HepG2 (cell line): Measurements from ENCODE around the gene CTBP1. TPM values are rescaled to one million over a fixed set of nuclear protein-coding genes. Genes with fewer than 3 reads are reported as not detected.

ENCODE experiments used
- ELF1 ChIP-seq: sonication (generic); formaldehyde crosslinking; IDR thresholded peaks from 2 replicates; pipeline ENCODE4 v1.4.0; 2020; ENCODE audit warnings: missing genetic modification reagents
- FOSL2 ChIP-seq: sonication (generic); formaldehyde crosslinking; IDR thresholded peaks from 2 replicates; pipeline ENCODE4 v1.4.0; 2020; ENCODE audit warnings: missing genetic modification reagents
- HHEX ChIP-seq: IDR thresholded peaks from 2 replicates; pipeline ENCODE4 v1.6.1; 2016; ENCODE audit warnings: control low read depth
- KAT8 ChIP-seq: IDR thresholded peaks from 2 replicates; pipeline ENCODE4 v1.6.1; 2016; ENCODE audit warnings: missing genetic modification reagents, missing compliant biosample characterization
- POLR2AphosphoS5 ChIP-seq: IDR thresholded peaks from 2 replicates; pipeline ENCODE4 v1.6.1; 2012; ENCODE audit warnings: low read depth, low read length
- PTBP1 ChIP-seq: fragments of 200-400 bp; formaldehyde crosslinking; IDR thresholded peaks from 2 replicates; pipeline ENCODE4 v1.6.1; 2018; ENCODE audit warnings: low read length, low read depth; ENCODE audit not compliant: poor library complexity, severe bottlenecking
- SRF ChIP-seq: IDR thresholded peaks from 2 replicates; pipeline ENCODE4 v1.6.1; 2011; ENCODE audit warnings: mild to moderate bottlenecking, low read depth, low read length, moderate library complexity
- SRSF9 ChIP-seq: fragments of 200-400 bp; formaldehyde crosslinking; IDR thresholded peaks from 2 replicates; pipeline ENCODE4 v1.6.1; 2018; ENCODE audit warnings: borderline replicate concordance, mild to moderate bottlenecking, low read depth, low read length; ENCODE audit not compliant: insufficient read depth, poor library complexity, severe bottlenecking
- XBP1 ChIP-seq: sonication (generic); formaldehyde crosslinking; IDR thresholded peaks from 2 replicates; pipeline ENCODE4 v1.5.0; 2020; ENCODE audit warnings: missing genetic modification reagents
- ZHX2 ChIP-seq, 2 experiments: sonication (generic) in 1 of 2; formaldehyde crosslinking in 1 of 2; IDR thresholded peaks; 2 replicates each; pipeline versions ENCODE4 v1.6.1 to v1.9.0; 2014 to 2022; ENCODE audit warnings: antibody characterized with exemption in 1 of 2, borderline replicate concordance in 1 of 2, inconsistent platforms in 1 of 2, low read depth in 1 of 2, missing genetic modification reagents in 1 of 2
- ZNF383 ChIP-seq: sonication (generic); formaldehyde crosslinking; IDR thresholded peaks from 2 replicates; pipeline ENCODE4 v1.4.0; 2020; ENCODE audit warnings: missing genetic modification reagents, mild to moderate bottlenecking, borderline replicate concordance
- ZNF530 ChIP-seq: sonication (generic); formaldehyde crosslinking; IDR thresholded peaks from 2 replicates; pipeline ENCODE4 v1.5.0; 2020; ENCODE audit warnings: low read depth, mild to moderate bottlenecking, missing genetic modification reagents
- ZSCAN29 ChIP-seq: sonication (generic); formaldehyde crosslinking; conservative IDR thresholded peaks from 2 replicates; pipeline ENCODE4 v1.4.0; 2020; ENCODE audit warnings: mild to moderate bottlenecking, missing genetic modification reagents
- polyA plus RNA-seq, 8 experiments: library from polyadenylated mRNA; depleted of rRNA in 3 of 8; stranded (reverse) in 7 of 8; unstranded in 1 of 8; fragments of >200 nt; fragmentation: Illumina TruSeq in 4 of 8; extraction: Trizol in 4 of 8; gene quantifications; 2 replicates each; pipeline versions ENCODE4 v1.2.1 to v1.2.3, GENCODE V29; 2011 to 2016; ENCODE audit warnings: low read depth in 4 of 8, missing spikeins in 1 of 8, mixed read lengths in 1 of 8; ENCODE audit not compliant: insufficient read depth in 1 of 8
- total RNA-seq, 5 experiments: library from RNA; depleted of rRNA; stranded (reverse); fragments of >200 nt; fragmentation: Illumina TruSeq; extraction: Trizol; gene quantifications; 2 replicates each; pipeline ENCODE4 v1.2.3, GENCODE V29; 2016; ENCODE audit warnings: low read depth in 1 of 5
- TF ChIP-seq, protein P1 (sequence below): sonication (generic); formaldehyde crosslinking; IDR thresholded peaks from 2 replicates; pipeline ENCODE4 v1.4.0; 2020; ENCODE audit warnings: missing genetic modification reagents

Gene CTBP1
- total and polyA plus RNA-seq, 2 of the 13 experiments (the other 11 are each of a cell fraction or from before 2014, with no cell fraction given): 78.5 to 112 TPM

DNA sequence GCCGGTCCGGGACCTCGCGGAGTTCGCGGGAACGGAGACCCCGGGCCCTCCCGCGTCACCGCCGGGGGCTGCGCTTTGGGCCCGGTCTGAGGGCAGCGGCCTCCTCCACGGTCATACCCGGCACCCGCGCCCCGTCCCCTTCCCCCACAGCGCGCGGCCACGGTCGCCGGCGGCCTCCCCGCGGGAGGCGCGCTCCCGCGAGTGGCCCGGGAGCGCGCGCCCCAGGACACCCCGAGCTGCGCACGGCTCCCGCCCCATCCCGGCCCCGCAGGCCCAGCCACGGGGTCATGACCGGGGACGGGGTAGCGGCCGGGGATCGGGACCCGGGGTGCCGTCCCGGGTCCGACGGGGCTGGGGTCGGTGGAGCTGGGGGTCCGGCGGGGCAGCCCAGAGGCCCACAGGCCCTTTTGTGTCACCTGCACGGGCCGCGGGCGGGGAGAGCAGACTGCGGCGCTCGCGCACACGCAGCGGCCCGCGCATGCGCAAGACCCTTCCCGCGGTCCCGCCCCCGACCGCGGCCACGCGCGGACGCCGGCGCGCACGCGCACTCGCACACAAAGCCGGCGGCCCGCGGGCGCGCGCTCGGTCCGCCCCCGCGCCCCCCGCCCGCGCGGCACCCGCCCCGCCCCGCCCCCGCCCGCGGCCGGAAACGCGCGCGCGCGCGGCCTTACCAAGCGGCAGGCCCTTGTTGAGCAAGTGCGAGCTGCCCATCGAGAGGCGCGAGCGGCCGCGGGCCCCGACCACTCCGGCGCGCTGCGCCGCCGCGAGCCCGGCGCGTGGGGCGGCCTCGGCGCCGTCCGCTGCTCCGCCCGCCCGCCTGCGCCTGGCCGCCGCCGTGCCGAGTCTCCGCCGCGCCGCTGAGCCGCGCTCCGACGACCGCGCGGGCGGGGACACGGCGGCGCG, at the start of gene CTBP1 (continued):
- peak; percentile 54 for TF ChIP-seq POLR2AphosphoS5
- no peak for TF ChIP-seq ZNF530 (CRISPR knock-in tag)
- no peak for TF ChIP-seq SRSF9
- no peak for TF ChIP-seq PTBP1
- no peak for TF ChIP-seq XBP1
- no peak for TF ChIP-seq ZHX2 (IDR thresholded peaks at IDR 0.05; ENCODE audit: low read depth)
- TF ChIP-seq ZHX2 (CRISPR knock-in tag; IDR thresholded peaks at IDR 0.05; ENCODE audit: borderline replicate concordance): no peak
- TF ChIP-seq ELF1 (CRISPR knock-in tag): no peak
- no peak for TF ChIP-seq HHEX (CRISPR knock-in tag)
- TF ChIP-seq, protein P1, sequence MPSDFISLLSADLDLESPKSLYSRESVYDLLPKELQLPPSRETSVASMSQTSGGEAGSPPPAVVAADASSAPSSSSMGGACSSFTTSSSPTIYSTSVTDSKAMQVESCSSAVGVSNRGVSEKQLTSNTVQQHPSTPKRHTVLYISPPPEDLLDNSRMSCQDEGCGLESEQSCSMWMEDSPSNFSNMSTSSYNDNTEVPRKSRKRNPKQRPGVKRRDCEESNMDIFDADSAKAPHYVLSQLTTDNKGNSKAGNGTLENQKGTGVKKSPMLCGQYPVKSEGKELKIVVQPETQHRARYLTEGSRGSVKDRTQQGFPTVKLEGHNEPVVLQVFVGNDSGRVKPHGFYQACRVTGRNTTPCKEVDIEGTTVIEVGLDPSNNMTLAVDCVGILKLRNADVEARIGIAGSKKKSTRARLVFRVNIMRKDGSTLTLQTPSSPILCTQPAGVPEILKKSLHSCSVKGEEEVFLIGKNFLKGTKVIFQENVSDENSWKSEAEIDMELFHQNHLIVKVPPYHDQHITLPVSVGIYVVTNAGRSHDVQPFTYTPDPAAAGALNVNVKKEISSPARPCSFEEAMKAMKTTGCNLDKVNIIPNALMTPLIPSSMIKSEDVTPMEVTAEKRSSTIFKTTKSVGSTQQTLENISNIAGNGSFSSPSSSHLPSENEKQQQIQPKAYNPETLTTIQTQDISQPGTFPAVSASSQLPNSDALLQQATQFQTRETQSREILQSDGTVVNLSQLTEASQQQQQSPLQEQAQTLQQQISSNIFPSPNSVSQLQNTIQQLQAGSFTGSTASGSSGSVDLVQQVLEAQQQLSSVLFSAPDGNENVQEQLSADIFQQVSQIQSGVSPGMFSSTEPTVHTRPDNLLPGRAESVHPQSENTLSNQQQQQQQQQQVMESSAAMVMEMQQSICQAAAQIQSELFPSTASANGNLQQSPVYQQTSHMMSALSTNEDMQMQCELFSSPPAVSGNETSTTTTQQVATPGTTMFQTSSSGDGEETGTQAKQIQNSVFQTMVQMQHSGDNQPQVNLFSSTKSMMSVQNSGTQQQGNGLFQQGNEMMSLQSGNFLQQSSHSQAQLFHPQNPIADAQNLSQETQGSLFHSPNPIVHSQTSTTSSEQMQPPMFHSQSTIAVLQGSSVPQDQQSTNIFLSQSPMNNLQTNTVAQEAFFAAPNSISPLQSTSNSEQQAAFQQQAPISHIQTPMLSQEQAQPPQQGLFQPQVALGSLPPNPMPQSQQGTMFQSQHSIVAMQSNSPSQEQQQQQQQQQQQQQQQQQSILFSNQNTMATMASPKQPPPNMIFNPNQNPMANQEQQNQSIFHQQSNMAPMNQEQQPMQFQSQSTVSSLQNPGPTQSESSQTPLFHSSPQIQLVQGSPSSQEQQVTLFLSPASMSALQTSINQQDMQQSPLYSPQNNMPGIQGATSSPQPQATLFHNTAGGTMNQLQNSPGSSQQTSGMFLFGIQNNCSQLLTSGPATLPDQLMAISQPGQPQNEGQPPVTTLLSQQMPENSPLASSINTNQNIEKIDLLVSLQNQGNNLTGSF (CRISPR knock-in tag): no peak
- TF ChIP-seq ZNF383: no peak
- TF ChIP-seq FOSL2 (CRISPR knock-in tag): no peak
- TF ChIP-seq ZSCAN29 (CRISPR knock-in tag): no peak
- TF ChIP-seq KAT8 (CRISPR knock-in tag): 0 out of 2 replicates have a peak, but pooled peaks have one; percentile 13
- TF ChIP-seq SRF: no peak
